OCI-LY7 (cell line): Measurements from ENCODE around the gene CHD9NB. TPM values are rescaled to one million over a fixed set of nuclear protein-coding genes. Genes with fewer than 3 reads are reported as not detected.
"Not testable (repeated sequence)": the region's sequence is repeated elsewhere in the genome, so short reads cannot be mapped to it uniquely, and the experiment has no call there.

ENCODE experiments used
- BruUV-seq: library from RNA; stranded (reverse); fragments of 400-500 nt; replicated peaks from 2 replicates; lab custom pipeline; 2021; lab: Mats Ljungman, UMichigan
- CTCF ChIA-PET: fragments of 300-600 bp; sonication (Branson Sonifier 250); formaldehyde crosslinking; loops from one replicate; lab custom pipeline; 2022; ENCODE audit warnings: antibody characterized with exemption; ENCODE audit not compliant: unreplicated experiment; lab: Charles Lee
- POLR2A ChIA-PET: fragments of 300-600 bp; sonication (Branson Sonifier 250); formaldehyde crosslinking; loops from one replicate; lab custom pipeline; 2022; ENCODE audit warnings: antibody characterized with exemption; lab: Charles Lee
- DNase-seq: peaks from one replicate; pipeline ENCODE4 v3.0.0-alpha.2; 2015; ENCODE audit warnings: low spot score
- H2AFZ ChIP-seq: fragments of 200-600 bp; sonication (generic), shearing (Covaris generic); 2 replicates; pipeline ENCODE4 v1.6.1; 2014; ENCODE audit warnings: mild to moderate bottlenecking, antibody characterized with exemption, low read length, moderate library complexity
- H3K27ac ChIP-seq: fragments of 200-600 bp; sonication (generic); 2 replicates; pipeline ENCODE4 v1.5.1; 2014; ENCODE audit warnings: mixed run types, low read depth, mild to moderate bottlenecking, moderate library complexity, low read length, inconsistent platforms; ENCODE audit not compliant: poor library complexity, severe bottlenecking
- H3K36me3 ChIP-seq: fragments of 200-600 bp; sonication (generic); 2 replicates; pipeline ENCODE4 v1.6.1; 2014; ENCODE audit warnings: mild to moderate bottlenecking, antibody characterized with exemption, low read length, moderate library complexity, mixed read lengths; ENCODE audit not compliant: insufficient read depth
- H3K4me1 ChIP-seq: fragments of 200-600 bp; sonication (generic); 2 replicates; pipeline ENCODE4 v1.5.1; 2014; ENCODE audit warnings: mild to moderate bottlenecking, low read length; ENCODE audit not compliant: insufficient read depth, poor library complexity, severe bottlenecking
- H3K4me2 ChIP-seq: fragments of 200-600 bp; sonication (generic); 2 replicates; pipeline ENCODE4 v1.6.1; 2014; ENCODE audit warnings: mild to moderate bottlenecking, low read length
- H3K4me3 ChIP-seq: fragments of 200-600 bp; sonication (generic); 2 replicates; pipeline ENCODE4 v1.5.1; 2014; ENCODE audit warnings: mild to moderate bottlenecking, low read depth, low read length; ENCODE audit not compliant: poor library complexity, severe bottlenecking
- H3K79me2 ChIP-seq: fragments of 200-600 bp; sonication (generic); 2 replicates; pipeline ENCODE4 v1.6.1; 2016; ENCODE audit warnings: low read depth, mild to moderate bottlenecking, low read length, moderate library complexity, mixed read lengths; ENCODE audit not compliant: insufficient read depth
- H3K9me2 ChIP-seq: fragments of 200-600 bp; sonication (generic); 2 replicates; pipeline ENCODE4 v1.6.1; 2016; ENCODE audit warnings: mild to moderate bottlenecking, low read length, mixed read lengths; ENCODE audit not compliant: insufficient read depth
- H3K9me3 ChIP-seq: fragments of 200-600 bp; sonication (generic); 2 replicates; pipeline ENCODE4 v1.6.1; 2014; ENCODE audit warnings: mild to moderate bottlenecking, mixed run types, low read length, mixed read lengths
- H4K20me1 ChIP-seq: fragments of 200-600 bp; sonication (generic); 2 replicates; pipeline ENCODE4 v1.6.1; 2014; ENCODE audit warnings: mild to moderate bottlenecking, antibody characterized with exemption, low read length, moderate library complexity, mixed read lengths; ENCODE audit not compliant: insufficient read depth
- EZH2phosphoT487 ChIP-seq: fragments of 200-600 bp; sonication (generic); IDR thresholded peaks from 2 replicates; pipeline ENCODE4 v1.6.1; 2018; ENCODE audit warnings: low read depth, borderline replicate concordance, mild to moderate bottlenecking, mixed run types, antibody characterized with exemption, low read length, moderate library complexity, mixed read lengths
- intact Hi-C: fragments of 100-400 bp; cut with micrococcal nuclease; formaldehyde crosslinking; loops from one replicate; pipeline ENCODE4 v1.10.0; 2022; ENCODE audit not compliant: unreplicated experiment
- total RNA-seq, 2 experiments: library from RNA; depleted of rRNA in 1 of 2; stranded (reverse); fragments of >200 nt in 1 of 2; shearing (Covaris generic) in 1 of 2; gene quantifications; 2 replicates each; pipeline ENCODE4 v1.2.3, GENCODE V29; 2014 to 2022
- TF ChIP-seq, protein P1 (sequence below): fragments of 200-600 bp; sonication (generic); conservative IDR thresholded peaks from 2 replicates; pipeline ENCODE4 v1.5.1; 2014; ENCODE audit warnings: mild to moderate bottlenecking, antibody characterized with exemption, low read length, moderate library complexity, mixed read lengths

Gene CHD9NB
- total RNA-seq, 2 experiments from 2014 or later = not detected

DNA sequence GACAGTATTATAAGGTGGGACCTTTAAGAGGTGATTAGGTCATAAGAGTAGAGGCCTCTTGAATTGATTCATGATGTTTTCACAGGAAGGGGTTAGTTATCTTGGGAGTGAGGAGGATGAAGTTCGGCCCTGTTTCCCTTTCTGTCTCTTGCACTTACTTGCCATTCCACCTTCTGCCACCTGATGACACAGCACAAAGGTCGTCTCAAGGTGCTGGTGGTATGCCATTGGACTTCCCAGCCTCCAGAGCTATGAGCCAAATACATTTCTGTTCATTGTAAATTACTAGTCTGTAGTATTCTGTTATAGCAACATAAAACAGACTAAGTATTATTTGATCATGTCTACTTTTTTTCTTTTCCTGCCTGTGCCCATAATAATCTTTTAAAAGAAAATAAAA is 25.6 kb upstream of the CHD9NB start:
- intact Hi-C loops = no loop called here
- H3K4me2 ChIP-seq = no peak overlapping the region
- peaks cover 72% of the 10 kb centered on the region for H3K36me3 ChIP-seq
- no peak overlapping the region for H2AFZ ChIP-seq
- TF ChIP-seq, protein P1, sequence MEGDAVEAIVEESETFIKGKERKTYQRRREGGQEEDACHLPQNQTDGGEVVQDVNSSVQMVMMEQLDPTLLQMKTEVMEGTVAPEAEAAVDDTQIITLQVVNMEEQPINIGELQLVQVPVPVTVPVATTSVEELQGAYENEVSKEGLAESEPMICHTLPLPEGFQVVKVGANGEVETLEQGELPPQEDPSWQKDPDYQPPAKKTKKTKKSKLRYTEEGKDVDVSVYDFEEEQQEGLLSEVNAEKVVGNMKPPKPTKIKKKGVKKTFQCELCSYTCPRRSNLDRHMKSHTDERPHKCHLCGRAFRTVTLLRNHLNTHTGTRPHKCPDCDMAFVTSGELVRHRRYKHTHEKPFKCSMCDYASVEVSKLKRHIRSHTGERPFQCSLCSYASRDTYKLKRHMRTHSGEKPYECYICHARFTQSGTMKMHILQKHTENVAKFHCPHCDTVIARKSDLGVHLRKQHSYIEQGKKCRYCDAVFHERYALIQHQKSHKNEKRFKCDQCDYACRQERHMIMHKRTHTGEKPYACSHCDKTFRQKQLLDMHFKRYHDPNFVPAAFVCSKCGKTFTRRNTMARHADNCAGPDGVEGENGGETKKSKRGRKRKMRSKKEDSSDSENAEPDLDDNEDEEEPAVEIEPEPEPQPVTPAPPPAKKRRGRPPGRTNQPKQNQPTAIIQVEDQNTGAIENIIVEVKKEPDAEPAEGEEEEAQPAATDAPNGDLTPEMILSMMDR = no peak
- TF ChIP-seq EZH2phosphoT487 = no peak
- H4K20me1 ChIP-seq = no peaks in the 10 kb centered on the region
- BruUV-seq = no TSS peak
- H3K79me2 ChIP-seq = peaks cover 68% of the 10 kb centered on the region
- ChIA-PET POLR2A (interaction anchor here (0.7 to 1.4 kb wide), 5 partner anchors 13 to 367 kb away, joined by 3 to 6 read pairs (median 3); no protein-coding TSS in a partner anchor), CTCF (interaction anchor here (0.9 kb wide), 1 partner anchor 21 kb away, joined by 3 read pairs; no protein-coding TSS in a partner anchor)
- H3K9me3 ChIP-seq = peaks cover 27% of the 10 kb centered on the region
- no peaks in the 10 kb centered on the region for H3K9me2 ChIP-seq
- H3K4me1 ChIP-seq = peaks cover 12% of the 10 kb centered on the region
- no peak overlapping the region for H3K27ac ChIP-seq
- no peak overlapping the region for H3K4me3 ChIP-seq
- no peak for DNase-seq

DNA sequence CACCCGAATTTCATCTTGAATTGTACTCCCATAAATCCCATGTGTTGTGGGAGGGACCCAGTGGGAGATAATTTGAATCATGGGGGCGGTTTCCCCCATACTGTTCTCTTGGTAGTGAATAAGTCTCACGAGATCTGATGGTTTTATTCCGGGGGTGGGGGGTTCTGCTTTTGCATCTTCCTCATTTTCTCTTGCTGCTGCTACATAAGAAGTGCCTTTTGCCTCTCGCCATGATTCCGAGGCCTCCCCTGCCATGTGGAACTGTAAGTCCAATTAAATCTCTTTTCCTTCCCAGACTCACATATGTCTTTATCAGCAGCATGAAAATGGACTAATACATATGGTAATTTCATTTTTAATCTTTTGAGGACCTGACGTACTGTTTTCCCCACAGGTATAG is 22.8 kb upstream of the CHD9NB start:
- H3K4me2 ChIP-seq, DNase-seq, H3K27ac ChIP-seq, CTCF ChIA-PET, H4K20me1 ChIP-seq, H3K9me2 ChIP-seq, H3K4me3 ChIP-seq, H2AFZ ChIP-seq, intact Hi-C loops, BruUV-seq: not testable (repeated sequence)
- H3K4me1 ChIP-seq = peaks cover 33% of the 10 kb centered on the region
- peaks cover 80% of the 10 kb centered on the region for H3K79me2 ChIP-seq
- H3K36me3 ChIP-seq = peaks cover 59% of the 10 kb centered on the region
- H3K9me3 ChIP-seq = peaks cover 32% of the 10 kb centered on the region
- POLR2A ChIA-PET = interaction anchor here (0.6 kb wide), 1 partner anchor 10 kb away, joined by 3 read pairs; no protein-coding TSS in a partner anchor

DNA sequence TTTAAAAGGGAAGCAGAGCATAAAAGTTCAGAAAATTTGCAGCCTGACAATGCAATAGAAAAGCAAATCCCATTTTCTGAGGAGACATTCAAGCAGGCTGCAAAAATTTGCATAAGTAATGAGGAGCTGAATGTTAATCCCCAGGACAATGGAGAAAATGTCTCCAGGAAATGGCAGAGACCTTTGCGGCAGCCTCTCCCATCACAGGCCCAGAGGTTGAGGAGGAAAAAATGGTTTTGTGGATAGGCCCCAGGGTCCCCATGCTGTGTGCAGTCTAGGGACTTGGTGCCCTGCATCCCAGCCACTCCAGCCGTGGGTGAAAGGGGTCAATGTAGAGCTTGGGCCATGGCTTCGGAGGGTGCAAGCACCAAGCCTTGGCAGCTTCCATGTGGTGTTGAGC is 21.6 kb upstream of the CHD9NB start:
- H4K20me1 ChIP-seq, H3K4me2 ChIP-seq, H3K27ac ChIP-seq, CTCF ChIA-PET, DNase-seq, H3K4me3 ChIP-seq, intact Hi-C loops, H3K9me2 ChIP-seq, H2AFZ ChIP-seq, POLR2A ChIA-PET, BruUV-seq: not testable (repeated sequence)
- H3K79me2 ChIP-seq = peaks cover 91% of the 10 kb centered on the region
- peaks cover 40% of the 10 kb centered on the region for H3K4me1 ChIP-seq
- peaks cover 64% of the 10 kb centered on the region for H3K36me3 ChIP-seq
- peaks cover 32% of the 10 kb centered on the region for H3K9me3 ChIP-seq

DNA sequence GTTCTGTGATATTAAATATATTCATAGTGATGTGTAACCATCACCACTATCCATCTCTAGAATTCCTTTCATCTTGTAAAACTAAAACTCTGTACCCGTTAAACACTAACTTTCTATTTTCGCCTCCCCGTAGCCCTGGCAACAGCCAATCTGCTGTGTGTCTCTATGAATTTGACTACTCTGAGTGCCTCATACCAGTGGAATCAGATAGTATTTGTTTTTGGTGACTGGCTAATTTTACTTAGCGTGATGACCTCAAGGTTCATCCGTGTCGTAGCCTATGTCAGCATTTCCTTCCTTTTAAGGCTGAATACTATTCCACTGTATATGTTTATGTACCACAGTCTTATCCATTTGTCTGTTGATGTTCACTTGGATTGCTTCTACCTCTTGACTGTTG is 20.3 kb upstream of the CHD9NB start:
- intact Hi-C loops = no loop called here
- DNase-seq = no peak
- no peaks in the 10 kb centered on the region for H3K9me2 ChIP-seq
- H3K4me1 ChIP-seq = peaks cover 53% of the 10 kb centered on the region
- peaks cover 28% of the 10 kb centered on the region for H3K9me3 ChIP-seq
- TF ChIP-seq EZH2phosphoT487 = no peak
- TF ChIP-seq, protein P1 = no peak
- no peak overlapping the region for H3K4me3 ChIP-seq
- H3K27ac ChIP-seq = peak overlapping the region; percentile 94
- H2AFZ ChIP-seq = no peak overlapping the region
- ChIA-PET POLR2A (interaction anchor here (0.8 to 3.5 kb wide), 4 partner anchors 13 to 89 kb away, joined by 3 to 21 read pairs (median 4); no protein-coding TSS in a partner anchor), CTCF (no interaction called here)
- H3K79me2 ChIP-seq = peaks cover 92% of the 10 kb centered on the region
- no peak overlapping the region for H3K4me2 ChIP-seq
- no TSS peak for BruUV-seq
- peaks cover 56% of the 10 kb centered on the region for H3K36me3 ChIP-seq
- H4K20me1 ChIP-seq = no peaks in the 10 kb centered on the region
